ENCODE results near the gene ZNF765.
"Not testable (repeated sequence)": the region's sequence is repeated elsewhere in the genome, so short reads cannot be mapped to it uniquely, and the experiment has no call there.

Gene ZNF765

GRCh38 chr19:53422551-53422950, 27.6 kb downstream of the ZNF765 start:
- DNase-seq = no peak

- not testable (repeated sequence) for DNase-seq
Observed at GRCh38 chr19:53423074-53423473, 28.1 kb downstream of the ZNF765 start.

- DNase-seq = peak; percentile 7
Observed at GRCh38 chr19:53423680-53424079, 28.7 kb downstream of the ZNF765 start.

GRCh38 chr19:53424968-53425597, 30.1 kb downstream of the ZNF765 start:
- DNase-seq = peak; percentile 36

GRCh38 chr19:53431399-53432087, 36.6 kb downstream of the ZNF765 start, which contains the start of gene ZNF761:
Gene ZNF761 (plus strand): TSS chr19:53431984. CDS start chr19:53447269, 15,285 bp downstream.
- peak; percentile 91 for DNase-seq

- DNase-seq = peak; percentile 42
Observed at GRCh38 chr19:53432088-53432661, 37.2 kb downstream of the ZNF765 start.

GRCh38 chr19:53443809-53444208, 48.9 kb downstream of the ZNF765 start:
- not testable (repeated sequence) for DNase-seq

GRCh38 chr19:53447196-53447595, 52.2 kb downstream of the ZNF765 start:
- DNase-seq = not testable (repeated sequence)

GRCh38 chr19:53455828-53456227, 60.9 kb downstream of the ZNF765 start:
- DNase-seq = no peak

GRCh38 chr19:53460131-53460721, 65.3 kb downstream of the ZNF765 start:
- DNase-seq = not testable (repeated sequence)

GRCh38 chr19:53461866-53462265, 66.9 kb downstream of the ZNF765 start:
- DNase-seq = no peak

- no peak for DNase-seq
Observed at GRCh38 chr19:53462861-53463260, 67.9 kb downstream of the ZNF765 start.

- peak; percentile 16 for DNase-seq
Observed at GRCh38 chr19:53463263-53463662, 68.3 kb downstream of the ZNF765 start.

GRCh38 chr19:53466726-53467484, 72.0 kb downstream of the ZNF765 start:
- DNase-seq = no peak

- DNase-seq = peak; percentile 90
Observed at GRCh38 chr19:53467485-53468262, 72.7 kb downstream of the ZNF765 start, which contains the start of gene ZNF813. Gene ZNF813 (plus strand): TSS chr19:53467733. CDS start chr19:53483823, 16,090 bp downstream.

- not testable (repeated sequence) for DNase-seq
Observed at GRCh38 chr19:53468628-53469027, 73.7 kb downstream of the ZNF765 start.

- DNase-seq = no peak
Observed at GRCh38 chr19:53471916-53472315, 77.0 kb downstream of the ZNF765 start.

GRCh38 chr19:53474832-53475231, 79.9 kb downstream of the ZNF765 start:
- not testable (repeated sequence) for DNase-seq

- not testable (repeated sequence) for DNase-seq
Observed at GRCh38 chr19:53475470-53475869, 80.5 kb downstream of the ZNF765 start.
